Lung (tissue), 12 donors: Measurements from ENCODE around the gene MEX3D. TPM values are rescaled to one million over a fixed set of nuclear protein-coding genes. Genes with fewer than 3 reads are reported as not detected.

ENCODE experiments used
- ATAC-seq: fragments of 200-7000 bp; cut with Tn5 transposase; one replicate; pipeline ENCODE4 v1.9.1; 2020; ENCODE audit warnings: moderate number of reproducible peaks; ENCODE audit not compliant: insufficient read depth, low FRiP score
- DNase-seq, 3 donors: peaks; one replicate each; pipeline ENCODE4 v3.0.0-alpha.2; 2013 to 2017
- H3K27ac ChIP-seq, 2 donors: one replicate each; pipeline ENCODE4 v1.5.1; 2013; ENCODE audit warnings: mild to moderate bottlenecking in 2 of 2, moderate library complexity in 2 of 2, control low read depth in 1 of 2, inconsistent platforms in 1 of 2, low read depth in 1 of 2, low read length in 1 of 2
- H3K27me3 ChIP-seq, 3 donors: one replicate each; pipeline ENCODE4 v1.5.1; 2013; ENCODE audit warnings: low read length in 2 of 3; ENCODE audit not compliant: control insufficient read depth in 3 of 3, insufficient read depth in 3 of 3
- H3K36me3 ChIP-seq, 4 donors: one replicate each; pipeline ENCODE4 v1.5.1; 2013; ENCODE audit warnings: low read length in 4 of 4, mild to moderate bottlenecking in 1 of 4, moderate library complexity in 1 of 4; ENCODE audit not compliant: control insufficient read depth in 4 of 4, insufficient read depth in 4 of 4
- H3K4me1 ChIP-seq, 5 donors: one replicate each; pipeline ENCODE4 v1.5.1; 2013; ENCODE audit warnings: low read length in 5 of 5, mild to moderate bottlenecking in 2 of 5, moderate library complexity in 1 of 5; ENCODE audit not compliant: control insufficient read depth in 5 of 5, insufficient read depth in 5 of 5
- H3K4me3 ChIP-seq: one replicate; pipeline ENCODE4 v1.5.1; 2013; ENCODE audit warnings: mild to moderate bottlenecking, control low read depth, moderate library complexity
- H3K9ac ChIP-seq, 2 donors: one replicate each; pipeline ENCODE4 v1.5.1; 2013; ENCODE audit warnings: low read length in 2 of 2, control low read depth in 1 of 2; ENCODE audit not compliant: insufficient read depth in 1 of 2
- H3K9me3 ChIP-seq, 4 donors: one replicate each; pipeline ENCODE4 v1.5.1; 2013; ENCODE audit warnings: low read length in 3 of 4, mild to moderate bottlenecking in 1 of 4, moderate library complexity in 1 of 4; ENCODE audit not compliant: control insufficient read depth in 4 of 4, insufficient read depth in 3 of 4
- CTCF ChIP-seq: IDR thresholded peaks from 2 replicates; pipeline ENCODE4 v1.5.1; 2012; ENCODE audit warnings: mild to moderate bottlenecking; ENCODE audit errors: control extremely low read depth, extremely low read depth
- WGBS, 2 donors: extraction: QIAGEN DNeasy Blood & Tissue Kit; methylation state at CpG; one replicate each; pipeline ENCODE4 v1.1.7; 2013; 5-methylcytosine and 5-hydroxymethylcytosine counted together
- polyA plus RNA-seq, 2 donors: library from polyadenylated mRNA; stranded (reverse); fragments of 200-250 nt; gene quantifications; one replicate each; pipeline ENCODE4 v1.2.1, GENCODE V29; 2013
- total RNA-seq, 2 donors: library from RNA; depleted of rRNA in 1 of 2; stranded (reverse); fragments of >200 nt in 1 of 2; gene quantifications; one replicate each; pipeline ENCODE4 v1.2.1, GENCODE V29; 2014 to 2021
- donor health status: control.
- donor health status: control.
- donor health status: Bipolar disorder and iron deficiency.
- donor health status: healthy.
- donor health status: DM: yes; HTN: yes; CAD: no.

Gene MEX3D
- total and polyA plus RNA-seq, 4 donors: 4.8 to 33.9 (median 19.8) TPM

GRCh38 chr19:1612114-1613086, 44.3 kb upstream of the MEX3D start:
- ATAC-seq: no peak

GRCh38 chr19:1611353-1611752, 43.2 kb upstream of the MEX3D start:
- ATAC-seq: no peak
- WGBS, 2 donors: 95 to 98% methylated on average over 15 of the region's 15 CpGs
- peaks cover 9 to 52% (median 24%) of the 10 kb centered on the region in 4 donors for H3K36me3 ChIP-seq

More at GRCh38 chr19:1612114-1613086, 44.3 kb upstream of the MEX3D start:
- Histone ChIP-seq H3K4me1 (peaks cover 0 to 4% (median 0%) of the 10 kb centered on the region in 5 donors), H3K36me3 (peaks cover 9 to 54% (median 24%) of the 10 kb centered on the region in 4 donors), H3K4me3 (no peak overlapping the region), H3K9ac (no peak overlapping the region), H3K27me3 (no peaks in the 10 kb centered on the region), H3K27ac (no peak overlapping the region), H3K9me3 (peaks cover 0 to 3% (median 0%) of the 10 kb centered on the region in 4 donors)
- 96% methylated on average over 39 of the region's 39 CpGs for WGBS, 2 donors
- no peak for DNase-seq
- TF ChIP-seq CTCF: no peak

GRCh38 chr19:1610579-1610978, 42.5 kb upstream of the MEX3D start:
- no peak for TF ChIP-seq CTCF
- DNase-seq (no peak), ATAC-seq (no peak)
- no peak overlapping the region for H3K27ac ChIP-seq
- peaks cover 0 to 3% (median 0%) of the 10 kb centered on the region in 4 donors for H3K9me3 ChIP-seq
- peaks cover 0 to 7% (median 0%) of the 10 kb centered on the region in 5 donors for H3K4me1 ChIP-seq
- no peak overlapping the region for H3K9ac ChIP-seq
- H3K36me3 ChIP-seq: peaks cover 9 to 50% (median 20%) of the 10 kb centered on the region in 4 donors
- H3K4me3 ChIP-seq: no peak overlapping the region
- 83 to 84% methylated on average over 11 of the region's 11 CpGs for WGBS, 2 donors
- no peaks in the 10 kb centered on the region for H3K27me3 ChIP-seq

More at GRCh38 chr19:1611353-1611752, 43.2 kb upstream of the MEX3D start:
- Histone ChIP-seq H3K9ac (no peak overlapping the region), H3K4me1 (peaks cover 0 to 4% (median 0%) of the 10 kb centered on the region in 5 donors), H3K27ac (no peak overlapping the region), H3K9me3 (peaks cover 0 to 3% (median 0%) of the 10 kb centered on the region in 4 donors), H3K27me3 (no peaks in the 10 kb centered on the region), H3K4me3 (no peak overlapping the region)
- no peak for TF ChIP-seq CTCF
- DNase-seq: no peak
